Forelimb muscle (tissue), 1 donor: ENCODE measurements around the gene GPR150. TPM values are rescaled to one million over a fixed set of nuclear protein-coding genes. Genes with fewer than 3 reads are reported as not detected.
A peak's percentile ranks its signal among the peaks of the same experiment; 100 is the strongest.
"Not testable (repeated sequence)": the region's sequence is repeated elsewhere in the genome, so short reads cannot be mapped to it uniquely, and the experiment has no call there.

Experiments used
- DNase-seq: peaks from one replicate; pipeline ENCODE4 v3.0.0-alpha.2; 2013; ENCODE audit warnings: low read depth
- polyA plus RNA-seq: library from polyadenylated mRNA; unstranded; fragments of 120-200 nt; gene quantifications from one replicate; pipeline ENCODE4 v1.2.1, GENCODE V29; 2013; ENCODE audit not compliant: insufficient read length

The GPR150 gene
- polyA plus RNA-seq, 1 donor, result not detected

- no peak for DNase-seq
These were observed 3.8 kb downstream of the GPR150 start for GRCh38 chr5:95623706-95624105.

DNA sequence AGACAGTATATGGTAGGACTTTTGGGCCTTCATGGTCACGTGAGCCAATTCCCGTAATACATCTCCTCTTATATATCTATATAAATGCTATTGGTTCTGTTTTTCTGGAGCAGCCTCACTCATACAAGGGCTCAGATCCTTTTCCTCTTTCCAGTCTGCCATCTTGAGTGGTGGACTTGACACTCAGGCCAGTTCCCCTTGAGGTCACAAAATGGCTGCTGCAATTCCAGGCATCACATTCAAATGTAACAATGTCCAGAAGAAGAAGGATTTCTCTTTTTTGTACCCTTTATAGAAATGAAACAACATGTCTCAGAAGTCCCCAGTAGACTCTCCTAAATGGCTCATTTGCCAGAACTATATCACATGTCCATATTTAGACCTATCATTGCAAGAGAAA lies 4.5 kb downstream of the GPR150 start:
- no peak for DNase-seq

GRCh38 chr5:95626701-95627100 lies 6.8 kb downstream of the GPR150 start:
- DNase-seq, result no peak

DNA sequence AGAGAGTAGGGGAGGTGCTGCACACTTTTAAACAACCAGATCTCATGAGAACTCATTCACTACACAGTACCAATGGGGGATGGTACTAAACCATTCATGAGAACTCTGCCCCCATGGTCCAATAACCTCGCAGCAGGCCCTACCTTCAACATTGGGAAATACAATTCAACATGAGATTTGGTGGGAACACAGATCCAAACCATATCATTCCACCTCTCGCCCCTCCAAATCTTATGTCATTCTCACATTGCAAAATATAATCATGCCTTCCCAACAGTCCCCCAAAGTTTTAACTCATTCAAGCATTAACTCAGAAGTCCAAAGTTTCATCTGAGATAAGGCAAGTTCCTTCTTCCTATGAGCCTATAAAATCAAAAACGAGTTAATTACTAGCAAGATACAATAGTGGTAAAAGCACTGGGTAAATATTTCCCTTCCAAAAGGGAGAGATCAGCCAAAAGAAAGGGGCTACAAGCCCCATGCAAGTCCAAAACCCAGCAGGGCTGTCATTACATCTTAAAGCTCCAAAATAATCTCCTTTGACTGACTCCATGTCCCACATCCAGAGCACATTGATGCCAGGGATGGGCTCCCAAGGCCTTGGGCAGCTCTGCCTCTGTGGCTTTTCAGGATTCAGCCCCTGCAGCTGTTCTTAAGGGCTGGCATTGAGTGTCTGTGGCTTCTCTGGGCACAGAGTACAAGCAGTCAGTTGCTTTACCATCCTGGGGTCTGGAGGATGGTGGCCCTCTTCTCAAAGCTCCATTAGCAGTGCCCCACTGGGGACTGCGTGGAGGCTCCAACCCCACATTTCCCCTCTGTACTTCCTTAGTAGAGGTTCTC lies 8.3 kb downstream of the GPR150 start:
- DNase-seq, result no peak

GRCh38 chr5:95628933-95629332 lies 9.0 kb downstream of the GPR150 start:
- no peak for DNase-seq

DNA sequence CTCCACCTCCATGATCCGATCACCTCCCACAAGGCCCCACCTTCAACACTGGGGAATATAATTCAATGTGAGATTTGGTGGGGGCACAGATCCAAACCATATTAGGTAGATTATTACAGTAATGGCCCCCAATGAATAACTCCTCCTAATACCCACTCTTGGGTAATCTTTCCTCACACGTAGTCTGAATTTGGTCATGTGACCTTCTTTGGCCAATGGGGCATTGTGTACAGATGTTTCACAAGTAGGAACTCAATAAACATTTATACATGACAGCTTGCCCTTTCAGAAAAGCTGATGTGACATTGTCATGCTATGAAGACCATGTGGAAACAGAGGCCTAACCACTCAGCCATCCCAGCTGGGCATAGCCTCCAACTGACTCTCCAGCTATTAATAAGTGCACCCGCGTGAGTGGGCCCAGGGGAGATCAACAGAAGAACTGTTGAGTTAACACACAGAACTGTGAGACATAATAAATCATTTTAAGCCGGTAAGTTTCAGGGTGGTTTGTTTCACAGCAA lies 10.6 kb downstream of the GPR150 start:
- no peak for DNase-seq

DNA sequence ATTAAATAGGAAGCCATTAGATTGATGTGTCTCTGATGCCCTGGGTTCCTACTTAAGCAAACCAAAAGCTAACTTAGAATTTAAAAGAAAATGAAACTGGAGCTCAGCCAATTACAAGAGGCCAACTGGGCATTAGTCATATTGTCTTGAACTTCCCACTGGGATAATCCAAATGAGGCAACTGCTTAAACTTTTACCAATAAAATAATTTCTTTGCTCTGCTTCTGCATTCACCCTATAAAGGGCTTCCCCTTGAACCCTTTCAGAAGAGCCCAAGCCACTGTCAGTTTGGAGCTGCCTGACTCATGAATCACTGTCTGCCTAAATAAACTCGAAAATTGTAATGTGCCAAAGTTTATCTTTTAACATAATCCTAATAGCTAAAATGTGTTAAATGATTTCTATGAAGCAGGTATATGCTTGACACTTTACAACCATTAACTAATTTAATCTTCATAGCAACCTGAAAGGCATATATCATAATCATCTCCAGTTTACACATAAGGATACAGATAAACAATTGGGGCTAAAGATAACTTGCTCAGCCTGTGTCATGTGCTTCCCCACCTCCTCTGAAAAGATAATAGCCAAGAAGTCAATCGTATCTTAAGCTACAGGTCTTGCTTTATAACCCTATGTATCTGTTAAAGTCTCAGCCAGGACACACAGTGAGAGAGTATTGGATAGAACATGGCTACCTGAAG lies 11.5 kb downstream of the GPR150 start:
- no peak for DNase-seq

DNA sequence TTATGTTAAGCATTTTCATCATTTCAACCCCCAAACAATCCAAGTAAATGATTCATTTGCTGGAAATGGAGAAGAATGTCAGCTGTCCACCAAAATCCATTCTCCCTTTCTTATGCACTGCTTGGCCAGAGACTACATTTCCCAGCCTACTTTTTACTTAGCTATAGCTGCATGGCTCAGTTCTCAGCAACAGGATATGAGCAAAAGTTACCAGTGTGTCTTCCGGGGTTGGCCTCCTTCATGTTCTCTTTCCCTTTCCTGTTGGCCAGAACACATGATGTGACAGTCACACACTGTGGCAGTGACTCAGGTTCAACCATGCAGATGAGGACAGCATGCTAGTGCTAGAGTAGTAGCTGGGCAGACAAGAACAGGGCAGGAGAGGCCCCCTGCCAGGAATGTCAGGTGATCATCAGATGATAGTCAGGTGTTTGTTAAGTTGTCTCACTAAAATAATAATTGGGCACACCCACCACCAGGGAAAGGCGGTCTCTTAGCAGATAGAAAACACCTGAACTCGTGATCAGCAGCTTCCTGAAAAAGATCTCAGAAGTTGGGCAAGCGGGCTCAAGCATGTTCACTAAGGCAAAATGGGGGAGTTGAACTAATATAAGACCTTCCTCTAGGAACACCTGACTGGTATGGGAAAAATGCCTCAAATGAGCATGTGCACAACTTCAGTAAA lies 12.2 kb downstream of the GPR150 start:
- DNase-seq, result no peak

DNA sequence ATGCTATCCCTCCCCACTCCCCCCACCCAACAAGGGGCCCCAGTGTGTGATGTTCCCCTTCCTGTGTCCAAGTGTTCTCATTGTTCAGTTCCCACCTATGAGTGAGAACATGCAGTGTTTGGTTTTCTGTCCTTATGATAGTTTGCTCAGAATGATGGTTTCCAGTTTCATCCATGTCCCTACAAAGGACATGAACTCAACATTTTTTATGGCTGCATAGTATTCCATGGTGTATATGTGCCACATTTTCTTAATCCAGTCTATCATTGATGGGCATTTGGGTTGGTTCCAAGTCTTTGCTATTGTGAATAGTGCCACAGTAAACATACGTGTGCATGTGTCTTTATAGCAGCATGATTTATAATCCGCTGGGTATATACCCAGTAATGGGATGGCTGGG lies 13.1 kb downstream of the GPR150 start:
- not testable (repeated sequence) for DNase-seq

- no peak for DNase-seq
These were observed 13.8 kb downstream of the GPR150 start for GRCh38 chr5:95633671-95634070.

DNA sequence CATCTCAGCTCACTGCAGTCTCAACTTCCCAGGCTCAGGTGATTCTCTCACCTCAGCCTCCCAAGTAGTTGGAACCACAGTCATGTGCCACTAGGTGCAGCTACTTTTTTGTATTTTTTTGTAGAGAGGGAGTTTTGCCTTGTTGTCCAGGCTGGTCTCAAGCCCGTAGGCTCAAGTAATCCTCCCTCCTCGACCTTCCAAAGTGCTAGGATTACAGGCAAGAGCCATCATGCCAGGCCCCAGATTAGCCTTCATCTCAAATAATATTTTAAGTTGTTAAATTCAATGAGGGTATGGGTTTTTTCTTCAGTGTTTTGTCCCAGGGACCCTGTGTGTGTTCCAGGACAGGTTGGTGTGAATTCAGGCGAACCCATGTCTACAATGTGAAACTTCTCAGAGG lies 14.2 kb downstream of the GPR150 start:
- no peak for DNase-seq

GRCh38 chr5:95638632-95639031 lies 18.7 kb downstream of the GPR150 start:
- DNase-seq, result no peak

- DNase-seq, result no peak
These were observed 21.9 kb downstream of the GPR150 start for GRCh38 chr5:95641741-95642220.

GRCh38 chr5:95643152-95643551 lies 23.3 kb downstream of the GPR150 start:
- no peak for DNase-seq

GRCh38 chr5:95644351-95645042 lies 24.6 kb downstream of the GPR150 start:
- DNase-seq, result no peak

DNA sequence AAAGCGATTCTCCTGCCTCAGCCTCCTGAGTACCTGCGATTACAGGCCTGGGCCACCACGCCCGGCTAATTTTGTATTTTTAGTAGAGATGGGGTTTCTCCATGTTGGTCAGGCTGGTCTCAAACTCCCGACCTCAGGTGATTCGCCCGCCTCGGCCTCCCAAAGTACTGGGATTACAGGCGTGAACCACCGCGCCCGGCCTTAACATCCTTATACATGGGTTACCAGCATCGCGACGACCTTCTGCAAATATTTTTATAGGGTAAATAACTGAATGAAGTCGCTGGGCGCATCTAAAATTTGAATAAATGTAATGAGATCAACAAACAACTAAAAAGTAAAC lies 26.3 kb downstream of the GPR150 start:
- DNase-seq, result not testable (repeated sequence)

- peak; percentile 86 for DNase-seq
These were observed 26.9 kb downstream of the GPR150 start, which contains the start of gene RFESD for GRCh38 chr5:95646569-95647431. Gene RFESD, plus strand, starts transcription at chr5:95646777. Its CDS starts 5,495 bp downstream, at chr5:95652272.

DNA sequence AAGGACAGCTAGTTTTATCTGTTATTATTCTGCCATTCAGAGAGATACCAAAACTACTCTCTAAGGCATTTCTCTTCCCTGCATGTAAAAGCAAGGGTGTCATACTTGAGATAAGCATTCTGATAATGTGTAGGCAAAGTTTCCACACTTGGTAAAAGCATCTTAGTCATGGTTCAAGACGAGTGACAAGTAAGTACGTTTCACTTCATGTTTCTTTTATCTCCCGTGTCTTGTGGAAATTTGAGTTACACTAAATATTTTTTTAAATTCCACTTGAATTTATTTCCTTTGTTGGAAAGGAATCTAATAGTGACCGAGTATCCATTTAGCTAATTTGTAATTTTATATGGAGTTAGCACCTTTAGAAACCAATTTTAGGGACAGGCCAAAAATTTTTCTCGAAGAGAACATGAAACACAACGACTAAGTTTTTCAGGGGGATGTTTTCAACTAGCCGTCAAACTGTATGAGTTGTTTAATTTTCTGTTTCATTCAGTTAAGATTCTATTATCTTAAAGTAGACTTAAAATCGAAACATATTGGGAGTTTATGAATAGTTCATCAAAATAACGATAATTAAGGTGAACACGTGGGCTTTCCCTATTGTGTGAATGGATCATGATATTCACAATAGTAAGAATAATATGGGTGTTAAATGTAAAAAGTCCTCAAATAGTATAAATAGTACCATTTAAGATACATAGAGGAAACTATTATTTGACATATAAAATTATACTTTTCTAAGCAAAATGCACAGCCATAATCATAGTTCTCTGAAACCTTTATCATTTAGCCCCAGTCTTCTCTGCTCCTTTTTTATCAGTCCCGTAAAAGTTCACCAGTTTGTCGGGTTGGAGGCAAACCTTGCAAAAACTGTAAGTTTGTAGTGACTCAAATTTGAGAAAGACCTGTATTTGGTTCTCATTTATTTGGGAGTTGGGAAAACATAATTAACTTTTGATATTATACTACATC lies 28.3 kb downstream of the GPR150 start:
- DNase-seq, result no peak

GRCh38 chr5:95649274-95649673 lies 29.4 kb downstream of the GPR150 start:
- DNase-seq, result no peak
